GM12891 (cell line): ENCODE measurements around the gene CROCC2.
"Not testable (repeated sequence)": the region's sequence is repeated elsewhere in the genome, so short reads cannot be mapped to it uniquely, and the experiment has no call there.

Source experiments
- PAX5 ChIP-seq: IDR thresholded peaks from 2 replicates; pipeline ENCODE4 v1.6.1; 2011; ENCODE audit warnings: low read length, moderate library complexity, mild to moderate bottlenecking; ENCODE audit not compliant: insufficient read depth, severe bottlenecking
- POLR2A ChIP-seq: IDR thresholded peaks from 2 replicates; pipeline ENCODE4 v1.6.1; 2011; ENCODE audit warnings: low read depth, low read length, control low read depth
- POLR2AphosphoS5 ChIP-seq: IDR thresholded peaks from 2 replicates; pipeline ENCODE4 v1.6.1; 2011; ENCODE audit warnings: low read depth, low read length, control low read depth
- TAF1 ChIP-seq: IDR thresholded peaks from 2 replicates; pipeline ENCODE4 v1.6.1; 2011; ENCODE audit warnings: low read depth, low read length, control low read depth

- not testable (repeated sequence) for TF ChIP-seq POLR2A, POLR2AphosphoS5, TAF1, PAX5
Observed at GRCh38 chr2:240975903-240976302, 69.8 kb downstream of the CROCC2 start.
